ENCODE results near the gene SYT5. TPM values are rescaled to one million over a fixed set of nuclear protein-coding genes. Genes with fewer than 3 reads are reported as not detected.

SYT5 gene
- total RNA-seq, 1 experiment from 2014 or later, result 4.5 TPM

GRCh38 chr19:55223291-55224037 lies 43.4 kb upstream of the SYT5 start:
- Histone ChIP-seq H3K27ac (ENCODE audit: insufficient read length, low read depth, low read length) (no peak overlapping the region), H3K9me3 (ENCODE audit: control insufficient read depth, low read depth, low read length) (no peaks in the 10 kb centered on the region), H4K5ac (ENCODE audit: insufficient read length, low read depth, low read length) (no peak overlapping the region), H3K14ac (ENCODE audit: insufficient read depth, low read length) (no peak overlapping the region), H3K4me1 (ENCODE audit: insufficient read depth, low read length) (no peaks in the 10 kb centered on the region), H2AK5ac (ENCODE audit: insufficient read length, low read length) (no peak overlapping the region), H2AFZ (ENCODE audit: low read length) (no peak overlapping the region), H3K79me1 (ENCODE audit: insufficient read depth, low read depth, low read length, poor library complexity, severe bottlenecking) (no peaks in the 10 kb centered on the region), H4K91ac (ENCODE audit: insufficient read length, low read depth, low read length) (no peak overlapping the region), H3K18ac (ENCODE audit: insufficient read length, low read depth, low read length) (no peak overlapping the region), H2BK12ac (ENCODE audit: insufficient read length, low read depth, low read length) (no peak overlapping the region), H3K79me2 (ENCODE audit: insufficient read depth, low read length) (no peaks in the 10 kb centered on the region), H3K4ac (ENCODE audit: low read depth, low read length) (no peak overlapping the region), H3K56ac (ENCODE audit: insufficient read length, low read depth, low read length) (no peak overlapping the region), H3K4me2 (ENCODE audit: insufficient read depth, insufficient read length, low read length) (no peak overlapping the region), H4K20me1 (ENCODE audit: control insufficient read depth, insufficient read depth, insufficient read length) (no peaks in the 10 kb centered on the region), H2BK20ac (ENCODE audit: low read depth, low read length, poor library complexity, severe bottlenecking) (no peak overlapping the region), H4K8ac (replicated peaks; ENCODE audit: insufficient read length, low read depth, low read length) (no peak overlapping the region), H2BK15ac (ENCODE audit: low read depth, low read length) (no peak overlapping the region), H3K23me2 (ENCODE audit: insufficient read length, low read depth, low read length, poor library complexity, severe bottlenecking) (no peaks in the 10 kb centered on the region), H2BK120ac (ENCODE audit: low read depth, low read length, poor library complexity, severe bottlenecking) (no peak overlapping the region), H3K23ac (ENCODE audit: insufficient read length, low read depth, low read length) (no peak overlapping the region), H3K27me3 (ENCODE audit: insufficient read depth, low read length) (no peaks in the 10 kb centered on the region), H2BK5ac (ENCODE audit: insufficient read length, low read length) (no peak overlapping the region), H3T11ph (ENCODE audit: low read length) (no peak overlapping the region), H3K9ac (ENCODE audit: extremely low read depth, insufficient read length, low read length) (no peak overlapping the region)
- WGBS (ENCODE audit: extremely low coverage, insufficient read length, low lambda C conversion rate), result no CpG with 5 or more reads among the region's 17 CpGs
- TF ChIP-seq CTCF (conservative IDR thresholded peaks at IDR 0.05), result no peak
- Mint-ChIP-seq H3K27me3 (ENCODE audit: low read depth) (peaks cover 3% of the 10 kb centered on the region; the same call in 1 of the 2 replicates), H3K9me3 (peaks cover 9% of the 10 kb centered on the region in 2 experiments; a peak in 4 of 5 replicates), H3K36me3 (ENCODE audit: insufficient read depth in 1 of 3, low read depth in 3 of 3) (peaks cover 9 to 23% (median 11%) of the 10 kb centered on the region in 3 experiments), H3K4me3 (no peak overlapping the region), H3K27ac (peak overlapping the region in 2 of 3 experiments; percentile 22 to 39; a peak in 1 of 7 replicates), H3K4me1 (peaks cover 0 to 6% of the 10 kb centered on the region in 2 experiments; a peak in 2 of 4 replicates)
- no peak for DNase-seq

Data from H9 (cell line).